Hematopoietic multipotent progenitor cell treated with erythropoietin and hydrocortisone succinate and interleukin-3 and kit ligand, for 17 days (in vitro differentiated cells): ENCODE results near the gene WFDC1.

Experiments
- DNase-seq: peaks from one replicate; pipeline ENCODE4 v3.0.0-alpha.2; 2015; ENCODE audit warnings: low spot score

Gene WFDC1

DNA sequence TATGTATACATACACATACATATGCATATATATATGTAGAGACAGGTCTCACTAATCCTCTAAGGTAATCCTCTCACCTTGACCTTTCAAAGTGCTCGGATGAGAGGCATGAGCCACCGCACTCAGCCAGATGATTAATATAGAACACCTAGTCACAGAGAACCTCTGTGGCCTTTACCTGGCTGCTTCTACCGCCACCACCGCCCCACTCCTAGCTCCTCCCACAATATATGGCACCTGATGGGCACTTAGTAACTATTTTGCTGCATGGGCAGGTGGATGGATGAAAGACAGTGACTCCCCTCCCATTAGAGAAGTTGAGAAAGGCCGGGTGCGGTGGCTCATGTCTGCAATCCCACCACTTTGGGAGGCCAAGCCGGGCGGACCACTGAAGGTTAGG lies 57.0 kb downstream of the WFDC1 start:
- no peak for DNase-seq

- no peak for DNase-seq
Measured at GRCh38 chr16:84354306-84354705, 59.6 kb downstream of the WFDC1 start.

GRCh38 chr16:84355149-84355548 lies 60.5 kb downstream of the WFDC1 start:
- no peak for DNase-seq

DNA sequence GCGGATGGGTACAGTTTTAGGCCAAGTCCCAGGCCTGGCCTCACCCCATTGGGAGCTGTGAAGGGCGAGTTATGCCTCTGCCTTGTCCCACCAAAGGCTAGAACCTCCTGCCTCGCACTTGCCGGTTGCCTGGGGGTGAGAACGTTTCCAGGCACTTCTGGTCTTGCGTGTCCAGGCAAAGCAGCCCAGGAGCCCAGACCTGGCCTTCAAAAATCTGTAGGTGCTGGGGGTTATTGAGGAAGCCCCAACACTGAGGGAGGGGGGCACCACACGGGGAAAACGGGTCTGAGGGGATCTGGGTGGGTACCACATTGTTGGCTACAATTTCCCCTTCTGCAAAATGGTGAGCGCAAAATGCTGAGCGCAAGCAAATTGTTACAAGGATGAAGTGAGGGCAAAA lies 61.5 kb downstream of the WFDC1 start:
- no peak for DNase-seq

DNA sequence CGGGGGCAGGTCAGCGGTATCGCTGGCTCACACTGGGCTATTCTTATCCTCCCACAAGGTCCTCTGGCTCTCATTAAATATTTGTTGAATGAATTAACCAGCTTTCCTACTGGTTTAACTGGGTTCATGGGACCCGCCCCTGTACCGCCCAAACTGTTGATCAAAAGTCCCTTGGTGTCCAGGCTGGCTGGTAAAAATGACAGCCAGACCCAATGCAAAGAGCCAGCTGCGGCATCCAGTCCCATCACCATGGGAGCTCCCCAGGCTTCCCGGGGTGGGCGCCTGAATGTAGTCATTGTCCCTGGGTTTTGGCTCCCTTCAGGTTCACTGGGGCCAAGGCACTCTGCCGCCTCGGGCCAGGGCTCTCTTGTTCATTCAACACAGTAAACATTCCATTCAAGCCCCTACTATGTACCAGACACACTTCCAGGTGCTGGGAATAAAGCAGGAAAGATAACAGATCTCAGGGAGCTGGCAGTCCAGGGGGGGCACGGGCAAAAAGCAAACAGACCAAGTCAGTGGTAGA lies 62.0 kb downstream of the WFDC1 start:
- no peak for DNase-seq

- DNase-seq: no peak
Measured at GRCh38 chr16:84357191-84357651, 62.5 kb downstream of the WFDC1 start.

DNA sequence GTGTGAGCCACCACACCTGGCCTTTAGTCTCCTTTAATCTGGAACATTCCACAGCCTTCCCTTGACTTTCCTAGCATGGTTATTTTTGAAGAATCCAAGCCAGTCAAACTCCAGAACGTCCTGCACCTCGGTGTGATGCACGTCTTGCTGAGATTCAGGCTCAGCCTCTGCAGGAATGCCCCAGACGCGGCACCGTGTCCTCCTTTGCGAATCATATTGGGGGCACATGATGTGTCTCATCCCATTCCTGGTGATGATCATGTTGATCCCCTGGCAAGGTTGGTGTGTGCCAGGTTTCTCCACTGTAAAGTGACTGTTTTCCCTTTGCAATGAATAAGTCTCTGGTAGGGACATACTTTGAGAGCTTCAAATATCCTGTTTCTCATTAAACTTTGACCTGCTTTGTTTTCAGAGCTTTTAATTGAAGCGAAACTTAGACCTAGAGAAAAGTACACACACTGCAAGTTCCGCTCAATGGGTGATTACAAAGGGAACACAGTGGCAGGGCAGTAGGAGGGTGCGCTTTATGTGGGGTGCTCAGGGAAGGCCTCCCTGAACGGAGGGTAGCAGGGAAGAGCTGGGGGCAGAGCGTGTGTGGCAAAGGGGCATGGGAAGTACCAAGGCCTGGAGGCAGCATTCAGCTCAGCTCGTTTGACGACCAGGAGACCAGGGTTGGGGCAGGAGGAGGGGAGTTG lies 64.1 kb downstream of the WFDC1 start:
- no peak for DNase-seq

- no peak for DNase-seq
Measured at GRCh38 chr16:84359326-84359725, 64.6 kb downstream of the WFDC1 start.

- DNase-seq: no peak
Measured at GRCh38 chr16:84360170-84360569, 65.5 kb downstream of the WFDC1 start.

DNA sequence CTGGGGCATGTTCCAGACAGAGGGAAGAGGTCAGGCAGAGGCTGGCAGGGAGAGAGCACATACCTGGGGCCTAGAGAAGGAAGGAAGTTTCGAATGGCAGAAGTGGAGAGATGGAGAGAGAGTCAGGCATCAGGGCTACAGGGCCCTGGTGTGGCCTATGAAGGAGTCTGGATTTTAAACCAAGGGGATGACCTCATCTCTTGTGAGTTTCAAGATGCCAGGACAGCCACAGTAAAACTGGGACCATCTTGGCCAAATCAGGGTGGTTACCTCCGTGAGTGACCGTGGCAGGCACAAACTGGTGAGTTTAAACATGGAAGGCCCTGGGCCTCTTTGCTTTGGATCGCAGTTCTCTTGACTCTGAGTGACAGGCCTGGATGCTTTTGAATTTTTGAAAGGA lies 66.1 kb downstream of the WFDC1 start:
- DNase-seq: no peak

- no peak for DNase-seq
Measured at GRCh38 chr16:84361546-84361945, 66.9 kb downstream of the WFDC1 start.

- DNase-seq: no peak
Measured at GRCh38 chr16:84362471-84362941, 67.8 kb downstream of the WFDC1 start.

DNA sequence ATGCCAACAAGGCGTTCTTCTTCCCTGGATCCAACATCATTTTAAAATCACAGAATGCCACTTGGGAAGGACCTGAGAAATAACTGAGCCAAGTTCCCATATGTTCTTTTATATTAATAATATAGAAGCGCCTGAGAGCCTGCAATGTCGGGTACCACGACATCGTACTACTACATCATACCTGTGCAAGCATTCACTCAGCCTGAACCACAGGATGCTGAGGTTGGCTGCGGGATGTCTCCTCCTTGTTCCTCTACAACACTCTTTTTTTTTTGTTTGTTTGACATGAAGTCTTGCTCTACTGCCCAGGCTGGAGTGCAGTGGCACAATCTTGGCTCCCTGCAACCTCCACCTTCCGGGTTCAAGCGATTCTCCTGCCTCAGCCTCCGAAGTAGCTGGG lies 71.5 kb downstream of the WFDC1 start:
- no peak for DNase-seq

- no peak for DNase-seq
Measured at GRCh38 chr16:84367297-84367680, 72.6 kb downstream of the WFDC1 start.

- DNase-seq: no peak
Measured at GRCh38 chr16:84367750-84368307, 73.2 kb downstream of the WFDC1 start.

- DNase-seq: no peak
Measured at GRCh38 chr16:84368308-84368996, 73.8 kb downstream of the WFDC1 start, which contains the start of gene ATP2C2. ATP2C2 (plus strand) TSS chr16:84368538; CDS start chr16:84368616, 78 bp downstream.

DNA sequence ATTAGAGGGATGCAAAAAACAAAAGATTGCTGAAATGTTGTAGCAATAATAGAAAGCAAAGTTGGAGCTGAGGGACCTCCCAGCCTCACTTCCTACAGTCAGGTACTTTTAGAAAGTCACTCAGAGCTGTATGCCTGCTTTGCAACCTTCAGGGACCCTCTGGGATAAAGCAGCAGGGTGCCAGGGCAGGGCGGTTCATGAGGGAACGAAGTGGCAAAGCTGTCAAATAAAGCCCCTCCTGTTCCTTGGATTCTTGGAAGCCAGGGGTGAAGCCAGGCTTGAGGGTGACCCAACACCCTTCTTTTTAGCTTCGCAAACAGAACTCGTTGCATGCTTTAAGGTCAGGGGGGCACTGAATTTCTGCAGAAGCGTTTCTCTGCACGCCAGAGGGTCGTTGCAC lies 74.4 kb downstream of the WFDC1 start:
- no peak for DNase-seq

DNA sequence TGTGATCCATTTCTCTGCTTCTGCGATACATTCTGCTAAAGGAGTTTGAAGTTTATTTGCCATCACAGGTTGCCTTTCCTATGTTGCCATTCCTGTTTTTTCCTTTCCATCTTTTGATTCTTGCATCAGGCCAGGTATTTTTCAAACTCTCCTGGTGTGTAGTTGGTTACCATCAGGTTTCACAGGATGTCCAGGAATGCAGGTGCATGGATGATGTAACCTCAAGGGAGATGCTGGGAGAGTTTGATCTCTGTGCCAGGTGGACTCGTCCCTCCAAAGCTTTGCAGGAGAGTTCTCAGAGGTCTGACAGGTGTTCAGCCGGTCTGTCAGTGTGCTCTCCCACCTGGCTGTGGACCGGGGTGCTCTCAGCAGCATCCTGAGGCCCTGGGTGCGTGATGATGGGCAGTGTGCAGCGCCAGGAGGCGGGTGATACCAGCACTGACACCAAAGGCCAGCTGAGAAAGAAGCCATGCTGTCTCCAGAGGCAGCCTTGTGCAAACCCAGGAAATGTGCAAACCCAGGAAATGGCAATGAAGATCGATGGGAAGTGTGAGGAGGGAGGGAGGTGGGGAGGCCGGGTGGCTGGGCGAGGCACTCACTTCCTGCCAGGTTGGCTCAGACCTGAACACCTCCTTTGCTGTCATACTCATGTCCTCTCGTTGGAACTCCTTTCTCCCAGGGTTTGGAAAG lies 75.4 kb downstream of the WFDC1 start:
- no peak for DNase-seq

- no peak for DNase-seq
Measured at GRCh38 chr16:84370723-84371552, 76.3 kb downstream of the WFDC1 start.

GRCh38 chr16:84371553-84371865 lies 76.8 kb downstream of the WFDC1 start:
- no peak for DNase-seq

DNA sequence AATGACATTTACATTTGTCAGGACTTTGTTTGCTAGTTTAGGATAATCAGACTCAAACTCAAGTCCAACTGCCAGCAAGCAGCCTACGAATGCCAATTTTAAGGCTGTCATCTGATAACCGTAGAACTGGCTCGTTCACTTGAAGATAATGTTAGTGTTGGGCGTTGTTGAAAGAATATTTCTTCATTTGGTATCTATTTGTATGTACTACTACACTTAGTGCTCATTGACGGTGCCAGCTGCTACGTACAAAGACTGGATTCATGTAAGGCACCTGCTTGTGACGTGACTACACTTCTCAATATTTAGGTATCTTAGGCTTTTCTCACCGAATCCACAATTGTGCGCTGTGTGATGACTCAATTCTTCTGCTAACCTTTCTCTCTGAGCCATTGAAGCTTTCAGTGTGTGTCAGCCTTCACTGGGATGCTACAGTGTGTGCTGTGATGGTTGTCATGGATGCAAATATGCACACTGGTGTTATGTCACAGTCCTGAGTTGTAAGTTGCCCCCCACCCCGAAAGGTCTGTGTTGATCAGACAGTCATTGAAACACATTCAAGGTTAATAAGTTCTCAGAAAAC lies 79.3 kb downstream of the WFDC1 start:
- no peak for DNase-seq
